GM18861 (cell line): ENCODE measurements around the gene PKHD1.

ENCODE experiments used
- ATAC-seq: cut with Tn5 transposase; IDR thresholded peaks from one replicate; pipeline ENCODE4 v1.9.1; 2021; ENCODE audit not compliant: unreplicated experiment

PKHD1 gene

DNA sequence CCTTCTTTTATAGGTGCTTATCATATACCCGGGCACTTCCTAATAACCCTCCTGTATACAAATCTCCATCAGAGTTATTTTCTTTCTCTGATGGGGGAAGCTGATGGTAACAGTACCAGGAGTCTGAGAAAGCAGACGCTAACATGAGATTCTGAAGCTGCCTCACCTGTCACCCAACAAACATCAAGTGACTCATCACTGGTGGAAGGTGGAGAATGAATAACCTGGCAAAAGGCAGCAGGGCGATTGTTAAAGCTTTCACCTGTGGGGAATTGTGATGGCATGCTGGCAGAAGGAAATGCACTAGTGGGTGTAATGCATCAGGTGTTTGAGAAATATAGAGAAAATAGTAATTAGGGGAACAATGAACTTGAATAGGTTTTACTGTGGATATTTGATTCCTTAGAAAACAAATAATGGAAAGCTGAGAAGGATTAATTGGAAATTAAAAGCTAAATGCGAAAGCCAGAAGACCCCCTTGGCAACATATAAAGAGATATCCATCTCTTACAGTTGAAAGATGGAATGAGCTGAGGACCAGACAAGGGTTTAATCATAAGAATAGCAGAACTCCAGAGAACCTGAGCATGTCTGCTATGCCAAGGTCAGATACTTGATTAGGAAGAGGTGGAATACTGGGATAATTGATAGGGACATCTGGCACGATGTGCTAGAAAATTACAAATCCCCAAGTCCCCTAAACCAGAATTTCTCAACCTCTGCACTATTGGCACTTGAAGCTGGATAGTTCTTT lies 517.1 kb downstream of the PKHD1 start:
- ATAC-seq, result no peak

DNA sequence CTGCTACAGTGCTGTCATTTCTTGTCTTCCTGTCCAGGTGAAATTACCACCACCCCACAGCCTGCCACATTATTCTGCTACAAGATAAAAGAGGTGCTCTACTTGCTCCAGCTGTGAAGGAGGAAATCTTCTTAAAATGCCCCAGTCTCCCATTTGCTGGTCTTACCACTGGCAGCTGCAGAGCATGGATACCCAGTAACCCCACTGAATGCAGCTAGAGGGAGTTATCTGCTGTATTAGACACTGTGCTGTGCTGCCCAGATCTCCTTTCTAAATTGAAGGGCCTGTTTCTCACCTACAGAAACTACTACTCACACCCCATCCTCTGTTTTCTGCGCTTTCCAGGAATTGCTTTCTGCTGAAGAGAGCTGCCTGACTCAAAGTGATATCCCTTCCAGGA lies 517.8 kb downstream of the PKHD1 start:
- no peak for ATAC-seq

DNA sequence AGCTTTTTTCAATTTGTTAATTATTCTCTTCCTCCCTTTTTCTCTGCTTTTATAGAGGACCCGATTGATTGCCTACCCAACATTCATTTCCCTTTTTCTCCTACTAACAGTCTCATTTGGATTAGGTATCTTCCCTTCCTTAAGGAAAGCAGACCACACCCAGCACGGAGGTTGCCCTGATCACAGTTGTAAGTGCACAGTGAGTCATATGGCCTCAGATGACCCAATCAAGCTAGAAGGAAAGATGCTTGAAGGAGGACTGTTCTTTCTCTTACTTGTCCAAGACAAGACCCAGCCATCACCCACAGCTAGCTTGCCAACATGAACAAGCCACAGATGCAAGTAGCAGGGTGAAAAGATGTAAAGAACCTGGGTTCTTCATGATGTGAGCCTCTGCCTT lies 518.6 kb downstream of the PKHD1 start:
- no peak for ATAC-seq

DNA sequence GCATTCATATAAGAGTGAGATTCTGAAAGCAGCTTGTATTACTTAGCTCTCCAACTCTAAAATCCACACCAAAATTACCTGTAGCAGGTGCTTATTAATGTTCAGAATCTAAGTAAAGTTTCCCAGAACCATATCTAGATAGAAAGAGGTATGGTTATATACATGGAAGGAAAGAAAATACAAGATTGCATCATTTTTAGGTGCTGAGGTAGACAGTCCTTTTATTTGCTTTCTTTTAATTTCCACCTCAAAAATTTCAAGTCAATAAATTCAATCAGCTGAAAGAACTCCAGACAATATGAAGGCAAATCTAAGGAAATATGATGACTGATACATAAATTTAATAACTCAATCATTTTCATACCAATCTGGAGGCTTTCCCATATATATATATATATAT lies 521.9 kb downstream of the PKHD1 start:
- no peak for ATAC-seq
